Measurements from ENCODE around the gene PPP1R9B.

Gene PPP1R9B

DNA sequence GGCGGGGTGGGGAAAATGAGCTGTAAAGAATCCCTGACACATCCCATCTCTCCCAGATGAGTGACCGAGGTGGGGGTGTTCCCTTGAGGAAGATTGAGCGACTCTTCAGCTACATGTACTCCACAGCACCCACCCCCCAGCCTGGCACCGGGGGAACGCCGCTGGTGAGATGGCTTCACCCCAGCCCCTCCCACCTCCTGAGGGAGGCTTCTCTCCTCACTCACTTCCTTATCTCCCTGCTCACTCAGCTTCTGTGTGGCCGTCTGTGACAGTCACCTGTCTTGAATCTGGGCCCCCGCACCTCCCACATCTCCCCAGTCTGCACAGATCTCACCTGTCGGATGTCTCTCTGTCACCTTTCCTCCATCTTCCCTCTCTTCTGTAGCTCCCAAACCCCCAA is 41.9 kb downstream of the PPP1R9B start:
- no peaks in the 10 kb centered on the region for H3K4me1 ChIP-seq (ENCODE audit: control insufficient read depth, low read length)
- H3K36me3 ChIP-seq (ENCODE audit: control insufficient read depth, low read length) = no peaks in the 10 kb centered on the region
- no peaks in the 10 kb centered on the region for H3K9me2 ChIP-seq (replicated peaks; ENCODE audit: control insufficient read depth, low read length)
- H3K27ac ChIP-seq (ENCODE audit: low read depth, low read length) = no peak overlapping the region
- H3K27me3 ChIP-seq (ENCODE audit: control insufficient read depth, low read length) = no peaks in the 10 kb centered on the region
- no peak overlapping the region for H3K4me3 ChIP-seq (ENCODE audit: low read length)
- H3K79me2 ChIP-seq (ENCODE audit: control insufficient read depth, low read length) = no peaks in the 10 kb centered on the region
- no peaks in the 10 kb centered on the region for H3K9me3 ChIP-seq (ENCODE audit: control insufficient read depth, insufficient read depth, low read length)
- TF ChIP-seq EZH2phosphoT487 (IDR thresholded peaks at IDR 0.05; ENCODE audit: borderline replicate concordance, low read length) = no peak
- TF ChIP-seq, protein P1, sequence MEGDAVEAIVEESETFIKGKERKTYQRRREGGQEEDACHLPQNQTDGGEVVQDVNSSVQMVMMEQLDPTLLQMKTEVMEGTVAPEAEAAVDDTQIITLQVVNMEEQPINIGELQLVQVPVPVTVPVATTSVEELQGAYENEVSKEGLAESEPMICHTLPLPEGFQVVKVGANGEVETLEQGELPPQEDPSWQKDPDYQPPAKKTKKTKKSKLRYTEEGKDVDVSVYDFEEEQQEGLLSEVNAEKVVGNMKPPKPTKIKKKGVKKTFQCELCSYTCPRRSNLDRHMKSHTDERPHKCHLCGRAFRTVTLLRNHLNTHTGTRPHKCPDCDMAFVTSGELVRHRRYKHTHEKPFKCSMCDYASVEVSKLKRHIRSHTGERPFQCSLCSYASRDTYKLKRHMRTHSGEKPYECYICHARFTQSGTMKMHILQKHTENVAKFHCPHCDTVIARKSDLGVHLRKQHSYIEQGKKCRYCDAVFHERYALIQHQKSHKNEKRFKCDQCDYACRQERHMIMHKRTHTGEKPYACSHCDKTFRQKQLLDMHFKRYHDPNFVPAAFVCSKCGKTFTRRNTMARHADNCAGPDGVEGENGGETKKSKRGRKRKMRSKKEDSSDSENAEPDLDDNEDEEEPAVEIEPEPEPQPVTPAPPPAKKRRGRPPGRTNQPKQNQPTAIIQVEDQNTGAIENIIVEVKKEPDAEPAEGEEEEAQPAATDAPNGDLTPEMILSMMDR (IDR thresholded peaks at IDR 0.05; ENCODE audit: low read depth, low read length, poor library complexity, severe bottlenecking) = no peak
- no peaks in the 10 kb centered on the region for H3F3A ChIP-seq (ENCODE audit: control insufficient read depth, insufficient read depth)
- no peak overlapping the region for H3K4me2 ChIP-seq (ENCODE audit: low read length)
- H4K20me1 ChIP-seq (ENCODE audit: control insufficient read depth, insufficient read depth, low read depth, low read length) = no peaks in the 10 kb centered on the region

DNA sequence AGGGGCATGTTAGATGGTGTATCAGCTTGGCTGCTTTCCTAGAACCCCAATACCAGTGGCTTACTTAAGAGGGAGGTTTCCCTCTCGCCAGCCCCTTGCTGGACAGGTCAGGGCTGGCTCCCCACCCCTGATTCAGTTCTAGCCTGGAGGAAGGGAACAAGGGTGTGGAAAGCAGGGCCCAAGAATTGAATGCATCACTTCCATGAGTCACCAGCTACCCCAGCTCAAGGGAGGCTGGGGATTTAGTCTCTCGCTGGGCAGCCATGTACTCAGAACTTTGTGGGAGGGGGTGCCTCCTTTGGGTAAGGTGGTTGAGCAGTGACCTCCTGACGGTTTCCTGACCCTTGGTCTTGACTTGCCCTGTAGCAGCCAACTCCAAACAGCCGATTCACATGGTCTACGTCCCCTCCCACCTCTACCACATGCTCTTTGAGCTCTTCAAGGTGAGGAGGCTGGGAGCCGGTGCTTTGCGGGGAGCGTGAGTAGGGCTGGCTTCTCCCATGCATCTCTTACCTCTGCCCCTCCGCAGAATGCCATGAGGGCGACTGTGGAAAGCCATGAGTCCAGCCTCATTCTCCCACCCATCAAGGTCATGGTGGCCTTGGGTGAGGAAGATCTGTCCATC is 42.6 kb downstream of the PPP1R9B start:
- no peaks in the 10 kb centered on the region for H3F3A ChIP-seq (ENCODE audit: control insufficient read depth, insufficient read depth)
- H3K9me3 ChIP-seq (ENCODE audit: control insufficient read depth, insufficient read depth, low read length) = no peaks in the 10 kb centered on the region
- H3K4me3 ChIP-seq (ENCODE audit: low read length) = no peak overlapping the region
- no peaks in the 10 kb centered on the region for H4K20me1 ChIP-seq (ENCODE audit: control insufficient read depth, insufficient read depth, low read depth, low read length)
- no peaks in the 10 kb centered on the region for H3K4me1 ChIP-seq (ENCODE audit: control insufficient read depth, low read length)
- H3K4me2 ChIP-seq (ENCODE audit: low read length) = no peak overlapping the region
- H3K79me2 ChIP-seq (ENCODE audit: control insufficient read depth, low read length) = no peaks in the 10 kb centered on the region
- H3K27ac ChIP-seq (ENCODE audit: low read depth, low read length) = no peak overlapping the region
- no peaks in the 10 kb centered on the region for H3K27me3 ChIP-seq (ENCODE audit: control insufficient read depth, low read length)
- no peak for TF ChIP-seq EZH2phosphoT487 (IDR thresholded peaks at IDR 0.05; ENCODE audit: borderline replicate concordance, low read length)
- TF ChIP-seq, protein P1 (IDR thresholded peaks at IDR 0.05; ENCODE audit: low read depth, low read length, poor library complexity, severe bottlenecking) = no peak
- H3K9me2 ChIP-seq (replicated peaks; ENCODE audit: control insufficient read depth, low read length) = no peaks in the 10 kb centered on the region
- no peaks in the 10 kb centered on the region for H3K36me3 ChIP-seq (ENCODE audit: control insufficient read depth, low read length)

DNA sequence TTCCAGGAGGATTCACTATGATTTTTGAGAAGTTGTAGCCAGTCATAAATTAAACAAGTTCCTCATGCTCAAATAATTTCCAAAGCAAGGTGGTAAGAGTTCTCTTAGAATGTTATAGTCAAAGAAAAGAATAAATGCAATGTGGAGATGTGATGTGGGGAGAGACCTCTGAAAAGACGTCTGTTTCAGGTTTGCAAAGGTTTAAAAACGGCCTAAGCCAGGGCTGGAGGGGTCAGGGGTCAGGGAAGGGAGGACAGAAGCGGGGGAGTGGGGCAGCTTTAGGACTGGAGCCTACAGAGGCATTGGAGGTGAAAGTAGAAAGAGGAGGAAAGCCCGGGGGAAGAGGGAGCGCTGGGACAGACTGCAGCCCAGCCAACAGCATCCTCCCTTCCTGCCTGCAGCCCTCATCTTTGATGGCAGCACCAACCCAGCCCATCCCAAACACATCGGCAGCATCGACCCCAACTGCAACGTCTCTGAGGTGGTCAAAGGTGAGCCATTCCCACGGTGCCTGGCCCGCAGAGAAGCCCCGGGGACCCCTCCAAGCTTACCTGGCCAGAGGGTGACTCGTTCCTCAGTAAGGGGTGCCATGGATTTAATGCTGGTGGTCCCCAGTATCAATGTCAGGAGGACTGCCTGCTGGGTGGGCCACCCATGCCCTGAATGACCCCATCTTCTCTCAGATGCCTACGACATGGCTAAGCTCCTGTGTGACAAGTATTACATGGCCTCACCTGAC is 43.9 kb downstream of the PPP1R9B start:
- H3K4me3 ChIP-seq (ENCODE audit: low read length) = no peak overlapping the region
- H3K27ac ChIP-seq (ENCODE audit: low read depth, low read length) = no peak overlapping the region
- no peaks in the 10 kb centered on the region for H3K79me2 ChIP-seq (ENCODE audit: control insufficient read depth, low read length)
- H3K9me2 ChIP-seq (replicated peaks; ENCODE audit: control insufficient read depth, low read length) = no peaks in the 10 kb centered on the region
- no peaks in the 10 kb centered on the region for H4K20me1 ChIP-seq (ENCODE audit: control insufficient read depth, insufficient read depth, low read depth, low read length)
- H3K4me1 ChIP-seq (ENCODE audit: control insufficient read depth, low read length) = no peaks in the 10 kb centered on the region
- H3K36me3 ChIP-seq (ENCODE audit: control insufficient read depth, low read length) = no peaks in the 10 kb centered on the region
- no peak overlapping the region for H3K4me2 ChIP-seq (ENCODE audit: low read length)
- no peak for TF ChIP-seq EZH2phosphoT487 (IDR thresholded peaks at IDR 0.05; ENCODE audit: borderline replicate concordance, low read length)
- TF ChIP-seq, protein P1 (IDR thresholded peaks at IDR 0.05; ENCODE audit: low read depth, low read length, poor library complexity, severe bottlenecking) = no peak
- H3K9me3 ChIP-seq (ENCODE audit: control insufficient read depth, insufficient read depth, low read length) = no peaks in the 10 kb centered on the region
- no peaks in the 10 kb centered on the region for H3K27me3 ChIP-seq (ENCODE audit: control insufficient read depth, low read length)
- no peaks in the 10 kb centered on the region for H3F3A ChIP-seq (ENCODE audit: control insufficient read depth, insufficient read depth)
